Fibroblast of skin of right quadriceps (primary cell): ENCODE measurements around the gene SRR.
"Not testable (repeated sequence)": the region's sequence is repeated elsewhere in the genome, so short reads cannot be mapped to it uniquely, and the experiment has no call there.

Experiments used
- DNase-seq: peaks from one replicate; pipeline ENCODE4 v3.0.0-alpha.2; 2013

SRR gene

DNA sequence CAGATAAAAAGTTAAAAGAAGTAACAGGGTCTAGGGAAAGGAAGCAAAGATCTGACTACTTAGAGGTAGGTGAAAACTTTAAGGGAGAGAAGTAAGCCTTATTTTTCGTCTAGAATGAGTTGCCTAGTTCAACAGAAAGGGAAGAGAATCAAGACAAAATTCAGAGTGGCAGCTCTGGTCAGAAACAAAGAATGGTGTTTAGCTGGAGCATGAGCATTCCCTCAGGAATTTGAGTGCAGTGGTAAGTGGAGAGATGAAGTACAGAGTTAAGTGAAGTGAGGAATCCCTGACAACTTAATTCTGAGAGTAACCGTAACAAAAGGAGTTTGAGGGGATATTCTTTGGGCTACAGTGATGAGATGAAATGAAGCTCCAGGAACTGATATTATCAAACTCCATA is 11.7 kb upstream of the SRR start:
- peak; percentile 16 for DNase-seq

DNA sequence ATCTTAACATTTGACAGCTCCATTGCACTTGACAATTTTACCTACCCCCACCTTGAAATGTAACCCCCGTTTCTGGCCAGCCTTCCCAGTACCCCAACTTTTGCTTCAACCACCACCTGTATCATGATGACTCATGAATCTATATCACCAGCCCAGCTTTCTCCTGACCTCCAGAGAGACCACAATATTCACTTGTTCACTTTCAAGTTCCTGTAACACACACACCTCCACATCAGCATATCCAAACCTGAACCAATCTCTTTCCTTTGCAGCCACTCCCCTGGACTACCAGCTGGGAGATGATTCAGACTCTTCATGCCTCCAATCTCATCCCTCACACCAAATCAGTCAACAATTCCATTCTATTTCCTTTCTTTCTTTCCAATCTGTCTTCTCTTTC is 8.2 kb upstream of the SRR start:
- no peak for DNase-seq

DNA sequence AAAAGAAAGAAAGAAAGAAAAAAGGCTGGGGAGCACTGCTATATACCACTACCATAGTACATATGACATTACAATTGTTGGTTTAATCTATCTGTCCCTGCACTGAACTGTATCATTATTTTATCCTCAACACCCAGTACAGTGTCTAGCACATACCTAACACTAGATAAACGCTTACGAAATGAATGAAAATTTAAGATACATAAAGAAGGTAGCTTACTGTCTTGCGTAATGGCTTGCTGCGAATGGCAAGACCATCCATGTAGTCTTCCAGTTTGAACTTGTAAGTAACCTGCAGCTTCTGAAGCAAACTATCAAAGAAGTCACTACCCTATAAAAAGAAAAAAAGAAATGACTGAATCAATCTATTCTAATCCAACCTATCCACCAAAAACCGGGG is 6.7 kb upstream of the SRR start:
- DNase-seq: no peak

DNA sequence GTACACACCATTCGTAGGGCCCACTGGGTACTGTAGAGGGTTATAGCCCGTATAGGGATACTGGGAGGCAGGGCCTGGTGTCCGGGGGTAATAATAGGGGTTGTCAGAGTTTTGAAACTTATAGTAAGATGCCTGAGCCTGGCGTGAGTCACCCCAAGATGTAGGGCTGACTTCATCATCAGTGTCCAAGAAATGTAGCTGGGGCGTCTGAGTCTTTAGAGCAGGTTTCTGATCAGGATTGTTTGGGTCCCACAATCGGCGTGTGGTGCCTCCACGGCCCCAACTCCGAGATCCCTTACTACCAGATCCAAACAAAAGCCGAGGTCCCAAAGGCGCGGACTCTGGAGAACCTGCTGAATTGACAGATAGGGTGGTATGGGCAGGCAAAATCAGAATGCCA is 4.6 kb upstream of the SRR start:
- no peak for DNase-seq

DNA sequence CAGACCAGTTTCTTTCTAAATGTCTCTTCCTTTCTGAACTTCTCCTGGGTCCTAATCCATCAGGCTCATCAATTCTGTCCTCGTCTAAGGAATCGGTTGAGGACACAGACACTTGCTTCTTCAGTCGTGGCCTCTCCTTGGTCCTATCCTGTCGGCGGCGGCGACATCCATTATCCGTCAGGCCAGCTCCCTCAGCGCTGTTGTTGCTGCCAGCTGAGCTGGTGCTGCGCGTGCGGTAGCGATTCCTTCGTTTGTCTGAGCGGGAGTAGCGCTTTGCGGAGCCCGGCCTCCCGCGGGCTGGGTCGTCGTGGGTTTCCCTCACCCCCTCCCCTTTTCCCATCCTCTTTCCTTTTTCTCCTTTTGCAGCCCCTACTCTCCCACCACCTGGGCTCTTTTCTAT is 4.0 kb upstream of the SRR start:
- no peak for DNase-seq

DNA sequence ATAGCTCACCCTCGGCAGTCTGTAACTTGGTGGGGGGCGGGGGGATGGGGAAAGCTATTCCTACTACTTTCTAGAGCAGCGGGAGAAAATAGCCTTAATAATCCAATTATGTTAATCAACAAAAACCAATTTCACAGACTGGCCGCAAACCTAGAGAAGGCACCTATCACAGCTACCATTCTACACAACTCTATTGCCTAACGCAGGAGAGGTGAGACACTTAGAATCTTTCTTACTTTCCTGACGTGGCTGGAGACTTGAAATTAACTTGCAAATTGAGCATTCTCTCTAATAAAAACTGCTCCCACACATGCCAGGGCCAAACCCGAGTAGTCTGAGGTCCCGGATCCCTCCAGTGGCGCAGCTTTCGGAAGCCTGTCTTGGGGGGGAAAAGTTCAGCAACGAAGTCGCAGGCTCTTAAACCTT is 959 bp upstream of the SRR start:
- peak; percentile 4 for DNase-seq

DNA sequence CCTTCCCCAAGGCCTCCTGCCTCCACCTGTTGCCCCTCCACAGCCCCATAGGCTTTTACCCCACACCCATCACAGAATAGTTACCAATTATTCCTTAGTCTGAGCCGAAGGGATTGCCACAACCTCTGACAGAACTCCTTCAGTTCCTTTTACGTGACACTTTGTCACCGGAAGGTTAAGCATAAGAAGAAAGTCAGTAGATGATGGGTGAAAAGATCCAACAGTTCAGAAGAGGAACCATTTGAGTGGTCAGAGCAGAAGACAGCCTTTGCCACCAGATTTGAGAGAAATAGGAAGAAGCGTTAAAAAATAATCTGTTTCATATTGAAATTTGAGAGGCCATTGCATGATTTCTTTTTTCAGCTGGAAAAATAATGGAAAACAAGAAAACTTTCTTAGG is 1.2 kb downstream of the SRR start:
- DNase-seq: no peak

DNA sequence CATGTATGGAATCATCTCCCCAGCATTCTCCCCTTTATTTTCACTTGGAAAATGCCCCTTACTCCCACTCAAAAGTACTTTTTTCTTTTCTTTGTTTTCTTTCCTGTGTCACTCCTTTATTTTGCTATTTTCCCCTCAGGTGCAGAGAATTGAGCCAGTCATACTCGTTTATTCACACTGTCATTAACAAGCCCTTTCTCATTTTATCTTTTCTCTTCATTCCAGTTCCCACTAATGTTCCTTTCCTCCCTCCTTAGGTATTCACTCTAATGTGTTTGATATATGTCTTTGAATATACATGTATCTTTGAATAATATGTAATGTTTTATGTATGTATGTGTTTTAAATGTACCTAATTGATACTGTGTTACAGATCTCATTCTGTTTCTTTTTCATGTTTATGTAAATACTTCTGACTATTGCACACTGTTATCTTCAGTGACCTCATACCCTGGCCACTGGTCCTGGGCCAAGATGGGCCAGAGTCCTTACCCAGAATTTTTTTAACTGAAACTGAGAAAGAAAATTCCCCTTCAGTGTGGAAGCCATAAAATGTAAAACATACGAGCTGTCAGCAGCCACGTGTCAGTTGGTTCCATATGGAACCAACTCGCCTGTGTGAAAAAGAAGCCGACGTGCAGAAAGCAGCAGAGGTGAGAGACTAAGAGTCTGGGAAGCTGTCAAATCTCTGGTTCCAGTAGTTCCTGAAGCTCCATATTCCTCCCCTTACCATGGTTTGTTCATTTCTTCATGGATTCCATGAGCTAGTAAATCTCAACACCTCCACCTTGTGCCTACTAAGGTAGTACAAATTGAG is 5.8 kb downstream of the SRR start:
- DNase-seq: peak; percentile 33

DNA sequence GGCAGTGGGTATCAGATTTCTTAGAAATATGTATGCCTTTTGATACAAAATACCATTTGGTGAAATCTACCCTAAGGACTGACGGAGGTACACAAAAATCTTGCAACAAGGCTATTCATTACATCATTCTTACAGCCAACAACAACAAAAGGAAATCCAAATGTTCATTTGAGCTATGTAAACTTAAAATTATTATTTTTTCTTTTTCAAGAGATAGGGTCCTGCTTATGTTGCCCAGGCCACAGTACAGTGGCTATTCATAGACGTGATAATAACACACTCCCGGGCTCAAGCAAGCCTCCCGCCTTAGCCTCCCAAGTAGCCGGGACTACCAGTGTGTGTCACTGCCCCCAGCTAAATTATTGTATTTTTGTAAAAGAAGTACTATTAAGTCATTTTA is 9.0 kb downstream of the SRR start:
- DNase-seq: no peak

DNA sequence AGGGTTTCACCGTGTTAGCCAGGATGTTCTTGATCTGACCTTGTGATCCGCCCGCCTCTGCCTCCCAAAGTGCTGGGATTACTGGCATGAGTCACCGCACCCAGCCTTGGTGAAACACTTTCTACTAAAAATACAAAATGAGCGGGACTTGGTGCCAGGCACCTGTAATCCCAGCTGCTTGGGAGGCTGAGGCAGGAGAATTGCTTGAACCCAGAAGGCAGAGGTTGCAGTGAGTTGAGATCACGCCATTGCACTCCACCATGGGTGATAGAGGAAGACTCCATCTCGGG is 13.1 kb downstream of the SRR start:
- not testable (repeated sequence) for DNase-seq

DNA sequence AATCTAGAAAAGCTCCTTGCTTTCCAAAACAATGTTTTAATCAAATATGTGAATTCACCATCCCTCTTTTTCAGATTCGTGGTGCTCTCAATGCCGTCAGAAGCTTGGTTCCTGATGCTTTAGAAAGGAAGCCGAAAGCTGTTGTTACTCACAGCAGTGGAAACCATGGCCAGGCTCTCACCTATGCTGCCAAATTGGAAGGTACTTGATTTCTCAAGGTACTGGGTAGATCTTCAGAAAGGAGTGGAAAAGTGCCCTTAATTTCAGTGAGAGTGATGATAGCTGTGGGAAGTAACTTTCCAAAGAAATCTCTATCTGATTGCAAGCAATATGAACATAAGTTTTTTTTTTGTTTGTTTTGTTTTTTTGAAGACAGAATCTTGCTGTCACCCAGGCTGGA is 14.0 kb downstream of the SRR start:
- no peak for DNase-seq

DNA sequence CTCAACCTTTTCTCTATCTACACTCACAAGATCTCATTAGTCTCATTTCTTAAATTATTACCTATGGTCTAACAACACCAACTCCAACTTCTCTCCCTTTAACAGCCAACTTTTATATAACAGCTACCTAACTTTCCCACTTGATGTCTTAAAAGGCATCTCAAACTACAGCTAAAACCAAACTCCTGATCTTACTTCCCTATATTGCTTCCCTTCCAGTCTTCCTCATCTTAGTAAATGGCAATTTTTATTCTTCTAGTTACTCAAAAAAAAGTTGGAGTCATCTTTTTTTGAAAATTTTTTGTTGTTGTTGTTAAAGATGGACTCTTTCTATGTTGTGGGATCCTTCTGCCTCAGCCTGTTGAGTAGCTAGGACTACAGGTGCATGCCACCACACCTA is 15.3 kb downstream of the SRR start:
- no peak for DNase-seq

DNA sequence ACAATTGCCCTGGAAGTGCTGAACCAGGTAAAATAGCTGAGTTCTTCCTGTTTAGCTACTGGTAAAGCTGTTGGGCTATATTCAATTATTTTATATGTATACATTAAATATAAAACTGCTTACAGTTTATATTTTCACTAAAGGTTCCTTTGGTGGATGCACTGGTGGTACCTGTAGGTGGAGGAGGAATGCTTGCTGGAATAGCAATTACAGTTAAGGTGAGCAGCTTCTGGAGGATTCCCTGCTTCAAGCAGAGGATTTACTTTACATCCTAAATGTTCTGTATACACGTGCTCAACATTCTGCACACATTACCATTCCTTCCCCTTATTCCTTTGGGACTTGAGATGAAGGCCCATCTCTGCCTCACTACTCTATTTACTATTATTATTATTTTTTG is 17.6 kb downstream of the SRR start:
- no peak for DNase-seq

DNA sequence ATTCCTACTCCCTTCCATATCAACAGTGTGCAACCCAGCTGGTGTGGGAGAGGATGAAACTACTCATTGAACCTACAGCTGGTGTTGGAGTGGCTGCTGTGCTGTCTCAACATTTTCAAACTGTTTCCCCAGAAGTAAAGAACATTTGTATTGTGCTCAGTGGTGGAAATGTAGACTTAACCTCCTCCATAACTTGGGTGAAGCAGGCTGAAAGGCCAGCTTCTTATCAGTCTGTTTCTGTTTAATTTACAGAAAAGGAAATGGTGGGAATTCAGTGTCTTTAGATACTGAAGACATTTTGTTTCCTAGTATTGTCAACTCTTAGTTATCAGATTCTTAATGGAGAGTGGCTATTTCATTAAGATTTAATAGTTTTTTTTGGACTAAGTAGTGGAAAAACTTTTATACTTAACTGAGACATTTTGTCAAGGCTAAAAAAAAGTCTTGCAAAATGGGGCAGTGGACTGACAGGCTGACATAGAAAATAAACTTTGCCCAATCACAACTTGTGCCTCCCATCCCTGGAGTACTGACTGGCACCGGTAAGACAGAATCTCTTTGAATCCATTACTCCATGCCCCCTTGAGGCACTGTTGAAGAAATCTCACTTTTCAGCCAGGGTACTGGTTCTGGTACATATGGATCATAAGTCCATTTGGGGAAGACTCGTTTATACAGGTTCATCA is 20.0 kb downstream of the SRR start:
- no peak for DNase-seq

DNA sequence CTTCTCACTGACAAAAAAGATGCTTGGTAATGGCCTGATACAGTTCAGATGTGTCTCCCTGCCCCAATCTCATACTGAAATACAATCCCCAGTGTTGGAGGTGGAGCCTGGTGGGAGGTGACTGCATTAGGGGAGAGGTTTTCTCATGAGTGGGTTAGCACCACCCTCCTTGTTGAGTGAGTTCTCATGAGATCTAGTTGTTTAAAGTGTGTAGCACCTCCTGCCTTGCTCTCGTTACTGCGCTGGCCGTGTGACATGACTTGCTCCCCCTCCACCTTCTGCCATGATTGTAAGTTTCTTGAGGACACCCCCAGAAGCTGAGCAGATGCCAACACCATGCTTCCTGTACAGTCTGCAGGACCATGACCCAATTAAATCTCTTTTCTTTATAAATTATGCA is 27.6 kb downstream of the SRR start:
- DNase-seq: no peak

DNA sequence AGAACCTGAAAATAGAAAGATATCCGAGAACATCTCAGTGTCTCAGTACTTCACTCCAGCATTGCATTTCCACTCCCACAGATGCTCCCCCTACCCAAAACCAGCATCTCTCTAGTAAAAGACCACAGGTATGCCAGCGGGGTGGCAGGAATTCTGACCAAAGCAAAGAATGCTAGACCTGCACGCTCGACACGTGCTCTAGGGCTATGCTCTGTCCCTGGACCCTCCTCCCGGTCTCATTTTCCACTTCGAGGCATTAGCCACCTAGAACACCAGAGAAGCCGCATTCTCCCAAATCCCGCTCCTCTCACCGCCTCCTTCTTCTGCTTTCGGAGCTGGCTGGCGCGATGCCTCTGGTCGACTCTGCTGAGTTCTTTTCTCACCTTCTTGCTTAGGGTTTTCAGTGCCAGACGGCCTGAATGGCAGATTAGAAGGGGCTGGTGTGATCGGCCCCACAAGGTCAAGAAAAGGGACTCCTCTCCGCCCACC is 32.0 kb downstream of the SRR start:
- DNase-seq: peak; percentile 14

DNA sequence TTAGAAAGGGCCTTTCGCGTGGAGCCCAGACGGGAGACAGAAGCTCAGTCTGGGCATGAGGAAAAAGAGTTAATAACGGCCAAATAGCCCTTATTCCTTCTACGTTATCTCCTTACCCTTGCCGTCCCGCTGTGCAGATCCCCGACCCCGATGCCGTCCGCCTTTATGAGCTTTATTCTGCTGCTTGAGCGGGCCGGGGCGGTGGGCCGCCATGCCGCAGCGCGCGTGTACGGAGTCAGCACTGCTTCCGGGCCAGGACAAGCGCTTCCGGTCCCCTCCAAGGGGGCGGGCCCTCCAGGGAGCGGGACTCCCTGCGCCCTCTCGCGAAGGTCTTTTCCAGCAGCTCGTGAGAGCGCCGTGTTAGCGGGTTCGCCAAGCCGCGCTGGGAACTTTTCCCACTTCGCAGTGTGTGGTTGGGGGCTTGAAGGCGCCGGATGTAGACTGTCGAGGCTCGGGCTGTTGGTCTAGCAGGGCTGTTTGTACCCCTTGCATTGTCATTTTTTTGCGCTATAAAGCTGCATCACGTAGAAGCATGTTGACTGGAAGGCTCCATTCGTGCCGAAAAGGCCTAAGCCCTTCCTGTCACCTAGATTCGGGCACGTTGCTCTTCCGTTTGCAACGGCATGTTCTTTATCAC is 32.6 kb downstream of the SRR start, which contains the start of gene TSR1:
Gene TSR1 (minus strand): TSS at position 243 of the 637 bp plus-strand sequence. CDS start 30 bp downstream, at position 213.
- DNase-seq: peak; percentile 90

DNA sequence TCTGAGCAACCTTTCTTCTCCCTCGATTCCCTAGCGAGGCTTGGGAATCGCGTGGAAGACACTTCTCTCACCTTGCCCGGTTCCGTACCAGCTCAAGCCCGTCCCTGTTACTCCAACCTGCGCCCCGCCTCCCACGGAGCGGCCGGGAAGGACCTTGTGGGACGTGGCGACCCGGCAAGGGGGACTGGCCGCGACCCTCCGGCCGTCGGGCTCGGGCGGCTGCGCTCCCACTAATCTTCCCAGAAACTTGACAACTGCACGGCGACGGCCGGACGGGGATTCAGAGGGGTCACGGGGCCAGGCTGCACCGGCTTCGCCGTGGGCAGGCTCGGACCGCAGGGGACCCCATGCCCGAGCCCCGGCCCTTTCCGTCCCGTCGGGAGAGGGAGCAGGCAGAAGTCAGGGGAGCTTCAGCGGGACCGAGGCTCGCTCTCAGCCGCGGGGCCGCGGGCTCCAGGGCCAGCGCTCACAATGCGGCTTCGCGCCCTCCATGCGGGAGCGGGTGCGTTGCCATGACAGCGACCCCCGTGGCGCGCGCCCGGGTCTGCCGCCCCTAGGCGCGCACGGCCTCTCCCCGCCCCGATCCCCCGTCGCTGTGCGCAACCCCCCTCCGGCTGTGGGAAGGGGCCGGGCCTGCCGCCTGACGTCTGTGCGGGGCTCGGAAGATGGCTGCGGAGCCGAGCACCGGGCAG is 33.2 kb downstream of the SRR start, which contains the start of gene SGSM2:
Gene SGSM2 (plus strand): TSS at position 650 of the 692 bp plus-strand sequence. CDS start 188 bp downstream, outside the sequence.
- peak; percentile 52 for DNase-seq

DNA sequence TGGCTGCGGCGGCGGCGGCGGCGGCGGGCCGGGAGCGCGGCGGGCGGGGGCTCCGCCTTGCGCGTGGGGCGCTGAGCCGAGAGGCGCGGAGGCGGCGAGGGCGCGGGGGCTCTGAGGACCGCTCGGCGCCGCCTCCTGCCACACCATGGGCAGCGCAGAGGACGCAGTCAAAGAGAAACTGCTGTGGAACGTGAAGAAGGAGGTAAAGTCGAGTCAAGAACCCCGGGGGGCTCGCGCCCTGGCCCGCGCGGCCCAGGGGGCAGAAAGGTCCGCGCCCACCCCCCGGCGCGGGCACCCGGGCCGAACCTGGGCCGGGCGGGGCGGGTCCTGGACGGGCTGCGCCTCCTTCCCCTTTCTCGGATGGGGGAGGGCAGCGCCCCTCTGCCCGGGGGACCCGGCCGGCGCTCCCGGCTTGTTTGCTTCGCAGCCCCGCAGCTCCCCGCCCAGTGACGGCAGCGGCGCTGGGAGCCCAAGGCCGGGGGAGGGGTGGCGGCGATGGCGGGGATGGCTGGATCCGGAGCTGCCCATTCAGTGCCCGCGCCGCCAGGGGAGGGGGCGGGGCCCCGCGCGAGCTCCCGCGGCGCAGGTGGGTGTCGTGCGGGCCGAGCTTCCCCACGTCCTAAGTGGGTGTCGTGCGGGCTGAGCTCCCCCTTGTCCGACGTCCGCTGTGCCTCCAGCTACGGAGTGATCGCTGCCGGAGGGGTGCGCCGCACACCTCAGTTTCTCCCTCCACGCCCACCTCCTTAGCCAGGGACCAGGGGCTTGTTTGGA is 34.0 kb downstream of the SRR start:
- DNase-seq: peak; percentile 48

DNA sequence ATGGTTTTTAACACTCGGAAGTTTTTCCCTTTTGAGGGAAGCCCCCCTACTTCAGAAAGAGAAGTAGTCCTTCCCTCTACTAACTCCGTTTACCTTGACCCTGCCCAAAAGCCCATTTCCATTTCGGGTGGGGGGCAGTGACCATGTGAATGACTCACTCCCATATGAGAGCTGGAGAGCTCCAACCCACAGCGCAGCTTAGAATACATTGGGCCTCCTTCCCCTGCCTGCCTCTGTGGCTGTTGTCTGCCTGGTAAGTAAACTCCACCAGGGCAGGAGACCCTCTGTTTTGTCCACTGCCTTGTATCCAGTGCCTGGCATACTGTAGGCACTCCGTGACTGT is 34.5 kb downstream of the SRR start:
- DNase-seq: peak; percentile 17

DNA sequence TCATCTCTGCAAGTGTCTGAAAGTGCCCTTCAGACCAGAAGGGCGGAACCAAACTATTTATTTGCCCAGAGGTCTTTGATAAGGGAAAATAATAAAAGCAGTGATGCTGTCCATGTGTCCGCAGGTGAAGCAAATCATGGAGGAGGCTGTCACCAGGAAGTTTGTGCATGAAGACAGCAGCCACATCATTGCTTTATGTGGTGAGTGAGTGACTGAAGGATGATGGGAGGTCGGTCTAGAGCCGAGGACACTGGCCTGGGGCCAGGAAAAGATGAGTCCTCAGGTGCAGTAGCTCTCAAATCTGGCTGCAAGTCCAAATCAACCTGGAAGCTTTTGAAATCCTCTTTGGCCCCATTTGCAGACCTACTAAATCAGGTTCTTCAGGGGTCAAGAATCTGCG is 39.7 kb downstream of the SRR start:
- no peak for DNase-seq

DNA sequence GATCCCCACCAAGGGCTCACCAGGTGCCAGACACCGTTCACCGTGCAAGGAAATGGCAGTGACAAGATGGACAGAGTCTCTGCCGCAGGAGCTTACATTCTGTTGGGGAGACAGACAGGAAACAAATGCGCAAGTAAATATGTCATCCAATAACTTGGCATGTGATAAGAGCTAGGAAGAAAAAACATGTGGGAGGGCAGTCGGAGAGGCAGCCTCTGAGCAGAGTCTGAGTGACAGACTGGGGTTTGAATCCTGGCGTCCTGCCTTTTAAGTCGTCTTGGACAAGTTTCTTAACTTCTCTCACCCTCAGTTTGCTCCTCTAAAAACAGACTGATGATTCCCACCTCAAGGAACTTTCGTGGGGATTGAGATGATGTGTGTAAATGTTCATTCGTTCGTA is 40.8 kb downstream of the SRR start:
- no peak for DNase-seq

DNA sequence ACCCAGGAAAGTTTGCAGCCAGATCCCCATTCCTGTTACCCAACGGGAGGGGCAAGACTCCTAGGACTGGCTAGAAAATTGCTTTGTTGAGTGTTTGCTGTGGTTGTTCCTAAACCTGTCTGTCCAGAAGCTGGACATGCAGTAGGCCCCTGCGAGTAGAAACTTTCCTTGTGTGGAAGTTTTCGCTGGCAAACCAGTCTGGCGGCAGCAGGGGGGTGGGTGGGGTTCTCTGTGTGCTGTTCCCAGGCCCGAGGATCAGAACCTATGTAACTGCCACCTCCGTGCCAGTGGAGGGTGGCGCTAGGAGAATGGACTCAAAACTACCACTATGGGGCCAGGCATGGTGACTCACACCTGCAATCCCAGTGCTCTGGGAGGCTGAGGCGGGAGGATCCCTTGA is 42.7 kb downstream of the SRR start:
- DNase-seq: no peak
